CD14-positive monocyte (primary cell): Measurements from ENCODE around the gene SH3PXD2A. TPM values are rescaled to one million over a fixed set of nuclear protein-coding genes. Genes with fewer than 3 reads are reported as not detected.

ENCODE experiments used
- DNase-seq, 3 donors: peaks; one replicate each; pipeline ENCODE4 v3.0.0-alpha.2; 2011 to 2022
- H2AFZ ChIP-seq: 2 replicates; pipeline ENCODE4 v1.6.0; 2012; ENCODE audit warnings: mild to moderate bottlenecking, low read depth, low read length, inconsistent platforms; ENCODE audit not compliant: insufficient read depth, poor library complexity, severe bottlenecking
- H3K27ac ChIP-seq, 2 donors: 1 replicate in 1 of 2; 2 replicates in 1 of 2; pipeline ENCODE4 v1.5.1; 2012 to 2013; ENCODE audit warnings: low read length in 2 of 2, control low read depth in 1 of 2, inconsistent platforms in 1 of 2, low read depth in 1 of 2, mild to moderate bottlenecking in 1 of 2
- H3K27me3 ChIP-seq, 2 donors: one replicate each; pipeline versions ENCODE4 v1.6.0 to v1.6.1; 2011 to 2013; ENCODE audit warnings: low read length in 2 of 2; ENCODE audit not compliant: control insufficient read depth in 2 of 2, insufficient read depth in 2 of 2
- H3K36me3 ChIP-seq, 2 donors: replicated peaks in 1 of 2; 1 replicate in 1 of 2; 2 replicates in 1 of 2; pipeline versions ENCODE4 v1.5.1 to v1.6.1; 2012 to 2013; ENCODE audit warnings: low read length in 2 of 2, control low read depth in 1 of 2, inconsistent platforms in 1 of 2, mild to moderate bottlenecking in 1 of 2; ENCODE audit not compliant: insufficient read depth in 2 of 2, control insufficient read depth in 1 of 2
- H3K4me1 ChIP-seq, 2 donors: 1 replicate in 1 of 2; 2 replicates in 1 of 2; pipeline versions ENCODE4 v1.5.1 to v1.6.1; 2012 to 2013; ENCODE audit warnings: low read length in 2 of 2, control low read depth in 1 of 2, inconsistent platforms in 1 of 2, mild to moderate bottlenecking in 1 of 2, moderate library complexity in 1 of 2; ENCODE audit not compliant: insufficient read depth in 2 of 2, control insufficient read depth in 1 of 2
- H3K4me2 ChIP-seq: replicated peaks from 2 replicates; pipeline ENCODE3; 2012; ENCODE audit warnings: low read length, moderate library complexity, mild to moderate bottlenecking; ENCODE audit not compliant: poor library complexity, severe bottlenecking; ENCODE audit errors: extremely low read depth
- H3K4me3 ChIP-seq, 3 experiments: fragments of 200-600 bp in 1 of 3; sonication (generic) in 1 of 3; replicated peaks in 1 of 3; 1 replicate in 2 of 3; 2 replicates in 1 of 3; pipeline ENCODE4 v1.5.1; 2011 to 2013; ENCODE audit warnings: low read length in 3 of 3, mild to moderate bottlenecking in 3 of 3, control low read depth in 2 of 3, low read depth in 2 of 3, inconsistent platforms in 1 of 3, moderate library complexity in 1 of 3
- H3K79me2 ChIP-seq: 2 replicates; pipeline ENCODE4 v1.6.0; 2012; ENCODE audit warnings: mild to moderate bottlenecking, control low read depth, inconsistent platforms, low read length, moderate library complexity; ENCODE audit not compliant: insufficient read depth
- H3K9ac ChIP-seq: 2 replicates; pipeline ENCODE4 v1.6.0; 2017; ENCODE audit warnings: low read length, mild to moderate bottlenecking; ENCODE audit not compliant: insufficient read depth, poor library complexity, severe bottlenecking
- H3K9me3 ChIP-seq, 2 donors: replicated peaks in 1 of 2; 1 replicate in 1 of 2; 2 replicates in 1 of 2; pipeline versions ENCODE4 v1.5.1 to v1.6.1; 2012 to 2013; ENCODE audit warnings: low read length in 2 of 2, control low read depth in 1 of 2; ENCODE audit not compliant: control insufficient read depth in 1 of 2, insufficient read depth in 1 of 2
- H4K20me1 ChIP-seq: 2 replicates; pipeline ENCODE4 v1.6.0; 2012; ENCODE audit warnings: mild to moderate bottlenecking, low read length, control low read depth, moderate library complexity; ENCODE audit not compliant: insufficient read depth
- H3K27ac Mint-ChIP-seq, 7 donors: one replicate each; pipeline ENCODE4 v1.8.0; 2020; ENCODE audit warnings: mild to moderate bottlenecking in 7 of 7, mixed read lengths in 7 of 7, moderate library complexity in 6 of 7, inconsistent platforms in 2 of 7
- H3K27me3 Mint-ChIP-seq, 3 donors: one replicate each; pipeline ENCODE4 v1.8.0; 2021 to 2022; ENCODE audit warnings: low read depth in 3 of 3, mild to moderate bottlenecking in 3 of 3, mixed read lengths in 3 of 3, moderate library complexity in 3 of 3, inconsistent platforms in 1 of 3
- H3K36me3 Mint-ChIP-seq, 2 donors: one replicate each; pipeline ENCODE4 v1.8.0; 2020; ENCODE audit warnings: mixed read lengths in 2 of 2, inconsistent platforms in 1 of 2, mild to moderate bottlenecking in 1 of 2
- H3K4me1 Mint-ChIP-seq: one replicate; pipeline ENCODE4 v1.8.0; 2020; ENCODE audit warnings: mild to moderate bottlenecking, mixed read lengths
- H3K4me3 Mint-ChIP-seq, 2 donors: one replicate each; pipeline ENCODE4 v1.8.0; 2020; ENCODE audit warnings: mild to moderate bottlenecking in 2 of 2, mixed read lengths in 2 of 2, moderate library complexity in 1 of 2
- H3K9me3 Mint-ChIP-seq, 7 donors: one replicate each; pipeline ENCODE4 v1.8.0; 2020 to 2022; ENCODE audit warnings: mixed read lengths in 7 of 7, mild to moderate bottlenecking in 6 of 7, moderate library complexity in 6 of 7, inconsistent platforms in 2 of 7
- CTCF ChIP-seq: fragments of 200-600 bp; IDR thresholded peaks from one replicate; pipeline ENCODE4 v1.8.0; 2022; ENCODE audit warnings: antibody characterized with exemption, mild to moderate bottlenecking
- WGBS: methylation state at CpG from one replicate; pipeline ENCODE4 v1.1.5; 2013; ENCODE audit warnings: missing lambda C conversion rate; ENCODE audit not compliant: insufficient coverage; 5-methylcytosine and 5-hydroxymethylcytosine counted together
- intact Hi-C, 2 donors: fragments of 100-400 bp; cut with micrococcal nuclease; formaldehyde crosslinking; loops; one replicate each; pipeline versions ENCODE4 v1.15.0 to v1.15.1; 2023
- polyA plus RNA-seq, 3 donors: library from polyadenylated mRNA; depleted of rRNA in 1 of 3; unstranded in 2 of 3; stranded (reverse) in 1 of 3; fragments of 300-500 nt in 2 of 3; fragments of >200 nt in 1 of 3; fragmentation: Illumina TruSeq in 2 of 3; gene quantifications; 1 replicate in 2 of 3; 2 replicates in 1 of 3; pipeline ENCODE4 v1.2.3, GENCODE V29; 2012 to 2021

Gene SH3PXD2A
- polyA plus RNA-seq, 3 donors: 0.01 to 0.76 (median 0.05) TPM

GRCh38 chr10:103556383-103557007 is 298.9 kb downstream of the SH3PXD2A start:
- H3K9me3 Mint-ChIP-seq: peaks cover 10 to 22% (median 16%) of the 10 kb centered on the region in 7 donors
- peaks cover 15 to 44% (median 43%) of the 10 kb centered on the region in 3 donors for H3K27me3 Mint-ChIP-seq

GRCh38 chr10:103555712-103556111 is 299.7 kb downstream of the SH3PXD2A start:
- WGBS: 79% methylated on average over 11 of the region's 11 CpGs
- no peak for TF ChIP-seq CTCF

More at GRCh38 chr10:103556383-103557007, 298.9 kb downstream of the SH3PXD2A start:
- Mint-ChIP-seq H3K27ac (peak overlapping the region in 3 of 7 donors; percentile 30 to 62 (median 30)), H3K4me3 (peak overlapping the region; percentile 71 to 81), H3K36me3 (peaks cover 0 to 12% of the 10 kb centered on the region in 2 donors), H3K4me1 (peaks cover 63% of the 10 kb centered on the region)
- Histone ChIP-seq H3K9me3 (peaks cover 0 to 15% of the 10 kb centered on the region in 2 donors), H3K27ac (no peak overlapping the region), H3K79me2 (no peaks in the 10 kb centered on the region), H2AFZ (no peak overlapping the region), H3K4me2 (peak overlapping the region; percentile 78), H3K36me3 (no peaks in the 10 kb centered on the region), H4K20me1 (no peaks in the 10 kb centered on the region), H3K4me3 (peak overlapping the region in 1 of 3 experiments; percentile 71), H3K9ac (no peak overlapping the region), H3K27me3 (peaks cover 0 to 17% of the 10 kb centered on the region in 2 donors), H3K4me1 (peaks cover 54 to 65% of the 10 kb centered on the region in 2 donors)
- intact Hi-C loops: no loop called here
- 92% methylated on average over 5 of the region's 12 CpGs for WGBS
- DNase-seq: no peak
- TF ChIP-seq CTCF: no peak

More at GRCh38 chr10:103555712-103556111, 299.7 kb downstream of the SH3PXD2A start:
- Histone ChIP-seq H3K9me3 (peaks cover 0 to 9% of the 10 kb centered on the region in 2 donors), H3K79me2 (no peaks in the 10 kb centered on the region), H2AFZ (peak overlapping the region; percentile 60), H3K4me1 (peaks cover 61 to 73% of the 10 kb centered on the region in 2 donors), H4K20me1 (no peaks in the 10 kb centered on the region), H3K27ac (no peak overlapping the region), H3K27me3 (peaks cover 0 to 17% of the 10 kb centered on the region in 2 donors), H3K4me3 (peak overlapping the region; percentile 28 to 71 (median 50)), H3K9ac (peak overlapping the region; percentile 70), H3K36me3 (no peaks in the 10 kb centered on the region), H3K4me2 (peak overlapping the region; percentile 78)
- no peak overlapping the region for H3K27ac Mint-ChIP-seq
- no peak for DNase-seq
- intact Hi-C loops: no loop called here
- peaks cover 17 to 43% (median 42%) of the 10 kb centered on the region in 3 donors for H3K27me3 Mint-ChIP-seq
- peaks cover 69% of the 10 kb centered on the region for H3K4me1 Mint-ChIP-seq
- peaks cover 0 to 9% of the 10 kb centered on the region in 2 donors for H3K36me3 Mint-ChIP-seq
- peaks cover 5 to 16% (median 10%) of the 10 kb centered on the region in 7 donors for H3K9me3 Mint-ChIP-seq
- peak overlapping the region; percentile 71 to 81 for H3K4me3 Mint-ChIP-seq
